Kidney (tissue), 14 donors: ENCODE data around the gene NCKAP5. TPM values are rescaled to one million over a fixed set of nuclear protein-coding genes. Genes with fewer than 3 reads are reported as not detected.

ENCODE experiments used
- DNase-seq, 5 donors: peaks; one replicate each; pipeline ENCODE4 v3.0.0-alpha.2; 2013 to 2020
- FAIRE-seq: peaks from 2 replicates; lab custom pipeline; 2012; peaks lifted over from hg19 to GRCh38; lab: Jason Lieb, UNC
- H3K27ac ChIP-seq, 2 donors: one replicate each; pipeline ENCODE4 v1.7.0; 2013; ENCODE audit warnings: low read depth in 2 of 2, low read length in 2 of 2, inconsistent platforms in 1 of 2
- H3K27me3 ChIP-seq: one replicate; pipeline ENCODE4 v1.7.1; 2013; ENCODE audit warnings: low read length, inconsistent platforms; ENCODE audit not compliant: control insufficient read depth, insufficient read depth
- H3K36me3 ChIP-seq, 3 donors: one replicate each; pipeline versions ENCODE4 v1.7.0 to v1.7.1; 2013; ENCODE audit warnings: low read length in 3 of 3, control low read depth in 1 of 3, inconsistent platforms in 1 of 3; ENCODE audit not compliant: insufficient read depth in 3 of 3, control insufficient read depth in 2 of 3
- H3K4me1 ChIP-seq, 3 donors: one replicate each; pipeline versions ENCODE4 v1.7.0 to v1.7.1; 2013; ENCODE audit warnings: low read length in 3 of 3, inconsistent platforms in 1 of 3, low read depth in 1 of 3; ENCODE audit not compliant: control insufficient read depth in 2 of 3, insufficient read depth in 2 of 3
- H3K4me3 ChIP-seq, 3 donors: one replicate each; pipeline versions ENCODE4 v1.7.0 to v1.8.1; 2013; ENCODE audit warnings: low read length in 3 of 3, control low read depth in 1 of 3, inconsistent platforms in 1 of 3
- H3K9ac ChIP-seq, 3 donors: one replicate each; pipeline versions ENCODE4 v1.7.0 to v1.7.1; 2013; ENCODE audit warnings: low read length in 3 of 3, control low read depth in 1 of 3, inconsistent platforms in 1 of 3
- H3K9me3 ChIP-seq, 3 donors: one replicate each; pipeline versions ENCODE4 v1.7.0 to v1.7.1; 2013; ENCODE audit warnings: low read length in 3 of 3, control low read depth in 1 of 3, inconsistent platforms in 1 of 3; ENCODE audit not compliant: control insufficient read depth in 2 of 3, insufficient read depth in 1 of 3
- intact Hi-C: fragments of 100-400 bp; cut with DNase I; formaldehyde crosslinking; loops from one replicate; pipeline ENCODE4 v1.11.1; 2022
- polyA plus RNA-seq: library from polyadenylated mRNA; stranded (reverse); fragments of 350-450 nt; fragmentation: Illumina TruSeq; extraction: RNeasy Lipid Tissue Mini Kit (QIAGEN cat#74804); gene quantifications from one replicate; pipeline ENCODE4 v1.2.3, GENCODE V29; 2014; ENCODE audit warnings: low read depth, low replicate concordance; ENCODE audit not compliant: insufficient read depth
- total RNA-seq: library from RNA; stranded (reverse); fragmentation: NEBNext Ultra II Directional; extraction: Animal tissue kit (Norgen Biotek cat#: 25700); gene quantifications from one replicate; pipeline ENCODE4 v1.2.1, GENCODE V29; 2021
- TF ChIP-seq, protein P1 (sequence below): IDR thresholded peaks from 3 replicates; pipeline ENCODE4 v1.5.1; 2012; ENCODE audit warnings: mild to moderate bottlenecking, moderate library complexity, borderline replicate concordance; ENCODE audit not compliant: insufficient read depth; ENCODE audit errors: extremely low read depth
- donor health status: control.
- donor health status: control.
- donor health status: control.
- donor health status: control.
- donor health status: control.
- donor health status: DM: yes; HTN: yes; CAD: no.
- donor health status: Normal renal cell carcinoma (clear cell type).

The NCKAP5 gene
- total and polyA plus RNA-seq, 2 donors from 2014 or later: 1.8 to 2.9 TPM

DNA sequence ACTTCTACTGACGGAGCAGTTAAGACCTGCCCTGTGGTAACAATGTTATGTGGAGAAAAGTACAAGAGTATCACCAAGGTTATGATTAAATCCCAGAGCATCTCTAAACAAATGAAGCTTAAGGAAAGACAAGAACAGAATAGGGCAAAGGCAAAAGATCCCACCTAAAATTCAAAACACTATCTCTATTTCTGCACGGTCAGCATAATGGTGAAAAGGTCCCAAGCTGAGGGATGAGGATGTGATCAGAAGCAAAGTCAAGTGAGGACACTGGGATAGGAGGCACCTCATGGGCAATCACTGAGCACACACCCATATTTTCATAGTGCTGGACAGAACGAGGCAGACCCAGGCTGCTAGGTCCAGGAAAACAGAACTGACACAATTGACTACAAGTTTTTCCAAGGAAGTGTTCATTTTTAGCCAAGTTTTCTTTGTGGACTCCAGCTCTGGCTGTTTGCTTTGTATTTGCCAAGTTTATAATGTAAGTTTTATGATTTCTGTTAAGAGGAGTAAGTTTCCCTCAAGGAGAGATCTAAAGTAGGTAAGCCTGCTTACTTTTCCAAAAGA lies 77.8 kb downstream of the NCKAP5 start:
- Histone ChIP-seq H3K27ac (no peak overlapping the region), H3K9me3 (no peaks in the 10 kb centered on the region), H3K27me3 (no peaks in the 10 kb centered on the region), H3K4me3 (no peak overlapping the region), H3K9ac (no peak overlapping the region), H3K36me3 (no peaks in the 10 kb centered on the region), H3K4me1 (peaks cover 0 to 30% (median 8%) of the 10 kb centered on the region in 3 donors)
- TF ChIP-seq, protein P1, sequence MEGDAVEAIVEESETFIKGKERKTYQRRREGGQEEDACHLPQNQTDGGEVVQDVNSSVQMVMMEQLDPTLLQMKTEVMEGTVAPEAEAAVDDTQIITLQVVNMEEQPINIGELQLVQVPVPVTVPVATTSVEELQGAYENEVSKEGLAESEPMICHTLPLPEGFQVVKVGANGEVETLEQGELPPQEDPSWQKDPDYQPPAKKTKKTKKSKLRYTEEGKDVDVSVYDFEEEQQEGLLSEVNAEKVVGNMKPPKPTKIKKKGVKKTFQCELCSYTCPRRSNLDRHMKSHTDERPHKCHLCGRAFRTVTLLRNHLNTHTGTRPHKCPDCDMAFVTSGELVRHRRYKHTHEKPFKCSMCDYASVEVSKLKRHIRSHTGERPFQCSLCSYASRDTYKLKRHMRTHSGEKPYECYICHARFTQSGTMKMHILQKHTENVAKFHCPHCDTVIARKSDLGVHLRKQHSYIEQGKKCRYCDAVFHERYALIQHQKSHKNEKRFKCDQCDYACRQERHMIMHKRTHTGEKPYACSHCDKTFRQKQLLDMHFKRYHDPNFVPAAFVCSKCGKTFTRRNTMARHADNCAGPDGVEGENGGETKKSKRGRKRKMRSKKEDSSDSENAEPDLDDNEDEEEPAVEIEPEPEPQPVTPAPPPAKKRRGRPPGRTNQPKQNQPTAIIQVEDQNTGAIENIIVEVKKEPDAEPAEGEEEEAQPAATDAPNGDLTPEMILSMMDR: no peak
- intact Hi-C loops: no loop called here
- FAIRE-seq (no peak), DNase-seq (no peak)

DNA sequence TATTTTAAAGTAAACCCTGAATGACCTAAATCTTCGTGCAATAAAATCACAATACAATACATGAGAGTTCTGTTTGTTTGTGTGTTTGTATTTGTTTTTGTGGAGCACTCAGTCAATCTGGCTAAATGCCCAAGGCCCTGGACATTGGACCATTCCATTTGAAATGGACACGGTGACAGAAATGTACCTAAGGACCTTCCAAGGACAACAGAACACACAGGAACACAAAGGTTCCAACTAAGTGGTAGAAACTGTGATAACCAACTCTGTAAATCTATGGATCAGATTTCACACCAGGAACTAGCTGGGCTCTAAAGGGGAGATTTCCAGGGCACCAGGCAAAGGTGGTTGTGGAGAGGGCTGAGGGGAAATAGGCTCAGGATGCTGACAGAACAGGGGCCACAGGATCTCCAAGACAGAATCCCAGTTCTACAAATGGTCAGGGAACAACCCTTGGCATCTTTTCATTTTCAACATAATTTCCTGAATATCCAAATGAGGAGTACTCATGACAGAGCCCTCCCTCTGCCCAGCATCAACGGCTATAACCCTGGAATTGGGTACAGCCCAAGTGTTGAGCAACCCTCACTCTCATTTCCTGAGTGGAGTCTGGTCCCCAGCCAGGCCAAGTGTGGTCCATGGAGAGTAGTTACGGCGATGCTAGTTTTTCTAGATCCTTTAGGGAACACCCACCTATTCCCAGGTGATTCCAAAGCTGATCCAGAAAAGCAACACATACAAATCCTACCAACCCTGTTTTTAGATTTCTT lies 78.4 kb downstream of the NCKAP5 start:
- H3K36me3 ChIP-seq: no peaks in the 10 kb centered on the region
- DNase-seq (no peak), FAIRE-seq (no peak)
- intact Hi-C loops: no loop called here
- TF ChIP-seq, protein P1: no peak
- no peaks in the 10 kb centered on the region for H3K9me3 ChIP-seq
- H3K27ac ChIP-seq: no peak overlapping the region
- H3K9ac ChIP-seq: no peak overlapping the region
- H3K4me3 ChIP-seq: no peak overlapping the region
- H3K4me1 ChIP-seq: peaks cover 0 to 24% (median 6%) of the 10 kb centered on the region in 3 donors
- no peaks in the 10 kb centered on the region for H3K27me3 ChIP-seq

DNA sequence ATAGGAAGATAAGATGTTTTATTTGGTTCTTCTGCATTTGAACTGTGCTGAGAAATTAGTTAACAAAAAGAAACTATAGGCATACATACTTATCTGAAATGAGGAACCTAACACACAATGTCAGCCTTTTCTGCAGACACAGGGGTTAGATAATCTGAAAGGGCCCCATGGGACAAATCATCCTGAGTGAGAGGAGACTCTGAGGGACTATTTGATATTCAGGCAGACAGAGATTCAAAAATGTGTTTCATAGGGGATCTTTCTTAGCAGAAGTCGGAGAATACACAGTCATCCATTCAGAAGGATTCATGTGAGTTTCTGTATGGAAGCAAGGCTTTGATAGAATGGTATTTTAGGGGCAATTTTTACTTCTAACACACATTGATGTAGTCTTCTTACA lies 79.1 kb downstream of the NCKAP5 start:
- no peak overlapping the region for H3K9ac ChIP-seq
- FAIRE-seq (no peak), DNase-seq (no peak)
- H3K4me3 ChIP-seq: no peak overlapping the region
- peaks cover 0 to 17% (median 6%) of the 10 kb centered on the region in 3 donors for H3K4me1 ChIP-seq
- no peaks in the 10 kb centered on the region for H3K9me3 ChIP-seq
- H3K36me3 ChIP-seq: no peaks in the 10 kb centered on the region
- intact Hi-C loops: no loop called here
- no peaks in the 10 kb centered on the region for H3K27me3 ChIP-seq
- no peak overlapping the region for H3K27ac ChIP-seq
- TF ChIP-seq, protein P1: no peak
